H1 (cell line): ENCODE results near the gene ZNF316. TPM values are rescaled to one million over a fixed set of nuclear protein-coding genes. Genes with fewer than 3 reads are reported as not detected.

ENCODE experiments used
- BACH1 ChIP-seq: IDR thresholded peaks from 2 replicates; pipeline ENCODE4 v1.6.1; 2012; ENCODE audit warnings: low read length, improper control_type of control experiment
- KDM4A ChIP-seq: IDR thresholded peaks from one replicate; pipeline ENCODE4 v1.7.1; 2012; ENCODE audit warnings: low read depth, mild to moderate bottlenecking, moderate library complexity, low read length, inconsistent platforms; ENCODE audit not compliant: severe bottlenecking
- RNF2 ChIP-seq: fragments of 200-900, 300-1000 bp; sonication (generic); IDR thresholded peaks from 2 replicates; pipeline ENCODE4 v1.7.1; 2016; ENCODE audit warnings: borderline replicate concordance, low read depth, mild to moderate bottlenecking, antibody characterized with exemption, low read length; ENCODE audit not compliant: poor library complexity, severe bottlenecking; ENCODE audit errors: missing control alignments
- SUZ12 ChIP-seq: fragments of 200-600 bp; sonication (generic); IDR thresholded peaks from 2 replicates; pipeline ENCODE4 v1.6.1; 2012; ENCODE audit warnings: mild to moderate bottlenecking, inconsistent platforms, low read length, moderate library complexity, mixed read lengths
- USF2 ChIP-seq: IDR thresholded peaks from 2 replicates; pipeline ENCODE4 v1.6.1; 2011; ENCODE audit warnings: low read length, improper control_type of control experiment
- polyA plus RNA-seq, 7 experiments: library from polyadenylated mRNA; depleted of rRNA in 3 of 7; stranded (reverse) in 5 of 7; unstranded in 2 of 7; fragments of >200 nt in 5 of 7; fragments of 200-250 nt in 2 of 7; gene quantifications; 1 replicate in 5 of 7; 2 replicates in 1 of 7; 4 replicates in 1 of 7; pipeline versions ENCODE4 v1.2.1 to v1.2.3, GENCODE V29; 2011 to 2013; ENCODE audit warnings: missing spikeins in 2 of 7, mixed read lengths in 2 of 7
- total RNA-seq: library from RNA; stranded (reverse); fragmentation: NEBNext Ultra II Directional; extraction: Animal tissue kit (Norgen Biotek cat#: 25700); gene quantifications from 2 replicates; pipeline ENCODE4 v1.2.1, GENCODE V29; 2021

The ZNF316 gene
- total and polyA plus RNA-seq, 2 of the 8 experiments (the other 6 are each of a cell fraction or from before 2014, with no cell fraction given) = 3.6 to 13.7 TPM

DNA sequence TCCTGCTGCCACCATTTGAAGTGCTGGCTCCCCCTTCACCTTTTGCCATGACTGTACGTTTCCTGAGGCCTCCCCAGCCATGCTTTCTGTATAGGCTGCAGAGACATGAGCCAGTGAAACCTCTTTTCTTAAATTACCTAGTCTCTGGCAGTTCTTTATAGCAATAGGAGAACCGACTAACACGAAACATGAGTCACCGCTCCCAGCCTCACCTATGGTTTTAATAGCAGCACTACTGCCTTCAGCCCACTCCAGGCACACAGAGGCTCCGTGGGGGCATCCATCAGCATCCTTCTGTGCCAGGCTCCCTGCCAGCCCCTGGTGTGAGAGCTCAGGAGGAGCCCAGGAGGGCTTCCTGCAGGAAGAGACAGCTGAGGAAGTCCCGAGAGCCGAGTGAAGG lies 5.5 kb upstream of the ZNF316 start (continued):
- TF ChIP-seq KDM4A = no peak
- TF ChIP-seq USF2 = no peak
- TF ChIP-seq BACH1 = no peak
- no peak for TF ChIP-seq RNF2
- TF ChIP-seq SUZ12 = no peak
